ENCODE measurements around the gene NDST1. TPM values are rescaled to one million over a fixed set of nuclear protein-coding genes. Genes with fewer than 3 reads are reported as not detected.

Gene NDST1
- total RNA-seq, 2 donors from 2014 or later, result 37.6 to 56.0 TPM

DNA sequence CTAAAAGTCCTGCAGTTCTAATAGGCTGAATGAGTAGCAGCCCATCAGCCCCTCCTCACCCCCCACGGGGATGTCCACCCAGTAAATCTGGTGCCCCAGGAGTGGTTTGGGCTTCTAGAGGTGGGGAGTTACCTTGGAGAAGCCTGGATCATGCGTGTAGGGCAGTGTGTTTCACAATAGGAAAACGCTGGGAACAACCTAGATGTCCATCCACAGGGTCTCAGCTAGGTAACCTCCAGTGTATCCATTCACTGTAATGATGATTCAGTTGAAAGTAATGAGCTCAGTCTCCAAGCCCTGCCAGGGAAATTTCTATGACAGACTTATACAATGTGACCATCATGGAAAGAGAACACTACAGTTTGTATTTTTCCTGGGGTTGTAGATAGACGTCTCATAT is 51.8 kb downstream of the NDST1 start:
- peaks cover 0 to 7% of the 10 kb centered on the region in 2 donors for H3K36me3 ChIP-seq (replicated peaks in 1 of 2; ENCODE audit: insufficient read depth in 1 of 2, low read depth in 2 of 2)
- DNase-seq (no peak), ATAC-seq (no peak)
- H3K27ac ChIP-seq, result no peak overlapping the region
- H3K4me1 ChIP-seq, result no peaks in the 10 kb centered on the region
- TF ChIP-seq, protein P1, sequence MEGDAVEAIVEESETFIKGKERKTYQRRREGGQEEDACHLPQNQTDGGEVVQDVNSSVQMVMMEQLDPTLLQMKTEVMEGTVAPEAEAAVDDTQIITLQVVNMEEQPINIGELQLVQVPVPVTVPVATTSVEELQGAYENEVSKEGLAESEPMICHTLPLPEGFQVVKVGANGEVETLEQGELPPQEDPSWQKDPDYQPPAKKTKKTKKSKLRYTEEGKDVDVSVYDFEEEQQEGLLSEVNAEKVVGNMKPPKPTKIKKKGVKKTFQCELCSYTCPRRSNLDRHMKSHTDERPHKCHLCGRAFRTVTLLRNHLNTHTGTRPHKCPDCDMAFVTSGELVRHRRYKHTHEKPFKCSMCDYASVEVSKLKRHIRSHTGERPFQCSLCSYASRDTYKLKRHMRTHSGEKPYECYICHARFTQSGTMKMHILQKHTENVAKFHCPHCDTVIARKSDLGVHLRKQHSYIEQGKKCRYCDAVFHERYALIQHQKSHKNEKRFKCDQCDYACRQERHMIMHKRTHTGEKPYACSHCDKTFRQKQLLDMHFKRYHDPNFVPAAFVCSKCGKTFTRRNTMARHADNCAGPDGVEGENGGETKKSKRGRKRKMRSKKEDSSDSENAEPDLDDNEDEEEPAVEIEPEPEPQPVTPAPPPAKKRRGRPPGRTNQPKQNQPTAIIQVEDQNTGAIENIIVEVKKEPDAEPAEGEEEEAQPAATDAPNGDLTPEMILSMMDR (IDR thresholded peaks at IDR 0.05), result no peak
- no peak for TF ChIP-seq POLR2A (IDR thresholded peaks at IDR 0.05)
- WGBS, 2 donors, result 9 to 18% methylated on average over 3 to 4 of the region's 4 CpGs
- intact Hi-C loops (cut with DNase I), result loop anchor here (5.0 kb wide), 2 partner anchors 103 to 288 kb away; partner anchors contain the start of genes IRGM and MYOZ3
- H3K9me3 ChIP-seq, result no peaks in the 10 kb centered on the region
- H3K27me3 ChIP-seq, result no peaks in the 10 kb centered on the region
- H3K4me3 ChIP-seq, result no peak overlapping the region

GRCh38 chr5:150560401-150561191 is 52.7 kb downstream of the NDST1 start:
- ATAC-seq (peak; percentile 89), DNase-seq (peak; percentile 93 to 95 (median 94))
- 9 to 10% methylated on average over 11 of the region's 11 CpGs for WGBS, 2 donors
- Histone ChIP-seq H3K27ac (no peak overlapping the region), H3K27me3 (no peaks in the 10 kb centered on the region), H3K4me1 (no peaks in the 10 kb centered on the region), H3K4me3 (no peak overlapping the region), H3K9me3 (no peaks in the 10 kb centered on the region), H3K36me3 (replicated peaks in 1 of 2; ENCODE audit: insufficient read depth in 1 of 2, low read depth in 2 of 2) (peaks cover 0 to 2% of the 10 kb centered on the region in 2 donors)
- TF ChIP-seq, protein P1 (IDR thresholded peaks at IDR 0.05), result peak; percentile 86 to 96 (median 94)
- no peak for TF ChIP-seq POLR2A (IDR thresholded peaks at IDR 0.05)
- intact Hi-C loops (cut with DNase I), result no loop called here

- intact Hi-C loops (cut with DNase I), result no loop called here
- TF ChIP-seq, protein P1 (IDR thresholded peaks at IDR 0.05), result no peak
- TF ChIP-seq POLR2A (IDR thresholded peaks at IDR 0.05), result no peak
- ATAC-seq, result no peak
Measured at GRCh38 chr5:150561192-150561512, 53.2 kb downstream of the NDST1 start.

DNA sequence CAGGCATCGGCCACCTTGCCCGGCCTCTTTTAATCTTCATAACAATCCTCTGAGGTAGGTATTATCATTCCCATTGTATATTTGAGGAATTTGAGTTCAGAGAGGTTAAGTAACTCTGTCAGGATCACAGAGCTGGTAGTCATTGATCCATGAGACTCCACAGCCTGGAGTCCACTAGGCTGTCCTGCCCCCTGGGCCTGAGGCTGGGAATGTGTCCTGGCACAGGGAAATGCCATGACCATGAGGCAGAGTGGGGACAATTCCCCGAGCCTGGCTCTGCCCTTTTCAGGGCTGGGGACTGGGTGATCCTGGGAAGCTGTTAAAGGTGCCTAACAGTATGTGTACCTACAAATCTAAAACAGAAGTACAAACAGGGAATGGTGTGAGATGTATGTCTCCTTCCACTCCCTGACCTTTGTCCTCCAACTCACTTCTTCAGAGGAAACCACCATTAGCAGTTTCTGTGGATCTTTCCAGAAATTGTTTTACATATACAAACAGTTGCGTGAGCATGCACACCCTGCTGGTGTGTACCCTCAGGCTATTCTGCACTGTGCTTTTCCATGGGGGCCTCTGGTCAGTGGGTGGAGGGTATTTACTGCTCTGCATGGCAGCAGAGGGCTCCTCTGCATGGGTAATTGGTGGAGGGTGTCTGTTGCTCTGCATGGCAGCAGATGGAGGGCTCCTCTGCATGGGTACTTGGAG is 53.8 kb downstream of the NDST1 start:
- WGBS, 2 donors, result 41 to 56% methylated on average over 4 of the region's 4 CpGs
- intact Hi-C loops (cut with DNase I), result no loop called here

More at GRCh38 chr5:150561192-150561512, 53.2 kb downstream of the NDST1 start:
- DNase-seq, result no peak
- 42 to 47% methylated on average over 2 of the region's 2 CpGs for WGBS, 2 donors
- Histone ChIP-seq H3K9me3 (no peaks in the 10 kb centered on the region), H3K27me3 (no peaks in the 10 kb centered on the region), H3K4me3 (no peak overlapping the region), H3K36me3 (replicated peaks in 1 of 2; ENCODE audit: insufficient read depth in 1 of 2, low read depth in 2 of 2) (peaks cover 0 to under 1% of the 10 kb centered on the region in 2 donors), H3K4me1 (no peaks in the 10 kb centered on the region), H3K27ac (no peak overlapping the region)

More for the DNA sequence above, 53.8 kb downstream of the NDST1 start:
- TF ChIP-seq POLR2A (IDR thresholded peaks at IDR 0.05), result no peak
- TF ChIP-seq, protein P1 (IDR thresholded peaks at IDR 0.05), result no peak
- no peak overlapping the region for H3K27ac ChIP-seq
- no peaks in the 10 kb centered on the region for H3K36me3 ChIP-seq (replicated peaks in 1 of 2; ENCODE audit: insufficient read depth in 1 of 2, low read depth in 2 of 2)
- no peaks in the 10 kb centered on the region for H3K4me1 ChIP-seq
- DNase-seq (no peak), ATAC-seq (no peak)
- no peak overlapping the region for H3K4me3 ChIP-seq
- no peaks in the 10 kb centered on the region for H3K27me3 ChIP-seq
- H3K9me3 ChIP-seq, result no peaks in the 10 kb centered on the region
